GM04503 (cell line): ENCODE measurements around the gene MORC4.

Source experiments
- DNase-seq: peaks from one replicate; pipeline ENCODE4 v3.0.0-alpha.2; 2012; ENCODE audit warnings: low read depth

Gene MORC4

GRCh38 chrX:106905064-106905708, 94.8 kb downstream of the MORC4 start:
- no peak for DNase-seq

GRCh38 chrX:106903856-106904528, 96.0 kb downstream of the MORC4 start:
- DNase-seq = no peak

- no peak for DNase-seq
Measured at GRCh38 chrX:106903291-106903824, 96.7 kb downstream of the MORC4 start, which contains the start of gene RIPPLY1. Gene RIPPLY1 (minus strand): TSS chrX:106903341. CDS start chrX:106903287, 54 bp downstream.

- DNase-seq = no peak
Measured at GRCh38 chrX:106902684-106903083, 97.3 kb downstream of the MORC4 start.

- no peak for DNase-seq
Measured at GRCh38 chrX:106901781-106902219, 98.2 kb downstream of the MORC4 start.

- DNase-seq = no peak
Measured at GRCh38 chrX:106901341-106901740, 98.7 kb downstream of the MORC4 start.

GRCh38 chrX:106899841-106900240, 100.2 kb downstream of the MORC4 start:
- no peak for DNase-seq

GRCh38 chrX:106899276-106899675, 100.7 kb downstream of the MORC4 start:
- no peak for DNase-seq

GRCh38 chrX:106898462-106898861, 101.5 kb downstream of the MORC4 start:
- no peak for DNase-seq

- no peak for DNase-seq
Measured at GRCh38 chrX:106897259-106897658, 102.8 kb downstream of the MORC4 start.

- peak; percentile 29 for DNase-seq
Measured at GRCh38 chrX:106894978-106895452, 105.0 kb downstream of the MORC4 start.

- DNase-seq = no peak
Measured at GRCh38 chrX:106894392-106894909, 105.6 kb downstream of the MORC4 start.

GRCh38 chrX:106891762-106892460, 108.1 kb downstream of the MORC4 start:
- DNase-seq = no peak
